ENCODE measurements around the gene NECAB2. TPM values are rescaled to one million over a fixed set of nuclear protein-coding genes. Genes with fewer than 3 reads are reported as not detected.

The NECAB2 gene
- total RNA-seq, 1 experiment from 2014 or later, result 0.81 TPM

DNA sequence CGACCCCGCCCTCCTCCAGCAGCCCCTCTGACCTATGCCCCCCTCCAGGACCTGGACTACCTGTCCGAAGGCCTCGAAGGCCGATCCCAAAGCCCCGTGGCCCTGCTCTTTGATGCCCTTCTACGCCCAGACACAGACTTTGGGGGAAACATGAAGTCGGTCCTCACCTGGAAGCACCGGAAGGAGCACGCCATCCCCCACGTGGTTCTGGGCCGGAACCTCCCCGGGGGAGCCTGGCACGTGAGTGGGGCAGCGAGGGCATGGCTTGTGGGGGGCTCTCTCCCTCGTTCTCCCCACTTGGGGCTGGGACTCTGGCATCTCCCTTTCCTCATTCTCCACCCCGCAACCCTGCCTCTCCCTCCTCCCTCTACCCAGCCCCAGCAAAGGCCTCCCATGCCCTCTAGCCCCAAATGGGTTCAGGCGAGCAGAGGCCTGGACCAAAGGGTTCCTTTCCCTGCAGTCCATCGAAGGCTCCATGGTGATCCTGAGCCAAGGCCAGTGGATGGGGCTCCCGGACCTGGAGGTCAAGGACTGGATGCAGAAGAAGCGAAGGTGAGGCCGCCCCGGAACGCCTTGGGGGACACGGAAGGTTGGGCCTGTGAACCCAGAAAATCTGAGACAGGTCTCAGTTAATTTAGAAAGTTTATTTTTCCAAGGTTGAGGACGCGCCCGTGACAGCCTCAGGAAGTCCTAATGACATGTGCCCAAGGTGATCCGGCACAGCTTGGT is 7.4 kb upstream of the NECAB2 start:
- in situ Hi-C loops (cut with HindIII; ENCODE audit: low pct_unique_long_range_greater_than_20kb, low sequenced_read_pairs), result no loop called here
- no peak for DNase-seq (ENCODE audit: low read depth)

- in situ Hi-C loops (cut with HindIII; ENCODE audit: low pct_unique_long_range_greater_than_20kb, low sequenced_read_pairs), result no loop called here
- no peak for DNase-seq (ENCODE audit: low read depth)
These were observed 6.5 kb upstream of the NECAB2 start for GRCh38 chr16:83961591-83961990.

DNA sequence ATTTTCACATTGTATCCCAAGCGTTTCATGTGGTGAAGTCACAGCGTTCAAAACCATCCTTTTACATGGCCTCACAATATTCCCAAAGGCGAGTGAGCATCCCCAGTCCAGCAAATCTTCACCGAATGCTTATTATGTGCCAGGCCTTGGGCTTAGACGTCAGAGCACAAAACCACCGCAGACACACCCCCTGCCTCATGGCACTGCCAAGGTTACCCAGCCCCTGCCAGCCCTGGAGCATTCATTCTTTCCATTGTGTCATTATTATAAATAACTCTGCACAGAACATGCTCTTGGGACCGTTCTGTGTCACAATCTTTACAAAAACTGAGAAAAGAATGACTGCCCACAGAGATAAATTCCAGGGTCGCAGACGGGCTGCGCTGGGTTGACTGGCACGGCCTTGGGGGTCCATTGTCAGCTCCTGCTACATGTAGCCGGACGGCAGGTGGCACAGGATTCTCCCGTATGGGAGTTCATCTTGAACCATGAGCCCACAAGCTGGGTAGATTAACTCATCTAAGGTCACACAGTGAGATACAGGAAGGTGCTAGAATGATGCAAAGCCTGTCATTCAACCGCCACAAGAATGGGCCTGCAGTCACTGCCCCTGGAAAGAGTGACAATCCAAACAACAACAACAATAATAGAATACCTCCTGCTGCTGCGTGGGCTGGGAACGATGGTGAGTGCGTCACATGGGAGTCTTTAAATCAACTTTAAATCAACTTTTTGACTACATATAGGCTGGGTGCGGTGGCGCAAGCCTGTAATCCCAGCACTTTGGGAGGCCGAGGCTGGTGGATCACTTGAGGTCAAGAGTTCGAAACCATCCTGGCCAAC is 4.5 kb upstream of the NECAB2 start:
- in situ Hi-C loops (cut with HindIII; ENCODE audit: low pct_unique_long_range_greater_than_20kb, low sequenced_read_pairs), result no loop called here

DNA sequence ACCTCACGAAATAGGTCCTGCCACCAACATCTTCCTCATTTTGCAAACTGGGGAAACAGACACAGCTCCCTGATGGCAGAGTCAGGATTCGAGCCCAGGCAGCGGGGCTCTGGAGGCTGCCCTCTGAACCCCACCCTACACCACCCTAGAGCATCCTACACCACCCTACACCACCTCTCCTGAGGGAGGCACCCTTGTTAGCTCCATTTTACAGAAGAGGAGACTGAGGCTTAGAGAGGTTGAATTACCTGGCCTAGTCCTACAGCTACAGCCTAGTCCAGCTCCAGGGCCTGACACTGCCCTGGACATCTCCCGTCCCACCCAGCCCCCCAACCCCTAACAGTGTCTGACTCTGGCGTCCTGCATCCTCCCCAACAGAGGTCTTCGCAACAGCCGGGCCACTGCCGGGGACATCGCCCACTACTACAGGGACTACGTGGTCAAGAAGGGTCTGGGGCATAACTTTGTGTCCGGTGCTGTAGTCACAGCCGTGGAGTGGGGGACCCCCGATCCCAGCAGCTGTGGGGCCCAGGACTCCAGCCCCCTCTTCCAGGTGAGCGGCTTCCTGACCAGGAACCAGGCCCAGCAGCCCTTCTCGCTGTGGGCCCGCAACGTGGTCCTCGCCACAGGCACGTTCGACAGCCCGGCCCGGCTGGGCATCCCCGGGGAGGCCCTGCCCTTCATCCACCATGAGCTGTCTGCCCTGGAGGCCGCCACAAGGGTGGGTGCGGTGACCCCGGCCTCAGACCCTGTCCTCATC is 3.2 kb upstream of the NECAB2 start:
- in situ Hi-C loops (cut with HindIII; ENCODE audit: low pct_unique_long_range_greater_than_20kb, low sequenced_read_pairs), result no loop called here
- no peak for DNase-seq (ENCODE audit: low read depth)

More for the DNA sequence above, 4.5 kb upstream of the NECAB2 start:
- DNase-seq (ENCODE audit: low read depth), result no peak

- DNase-seq (ENCODE audit: low read depth), result no peak
- in situ Hi-C loops (cut with HindIII; ENCODE audit: low pct_unique_long_range_greater_than_20kb, low sequenced_read_pairs), result no loop called here
These were observed 2.4 kb upstream of the NECAB2 start for GRCh38 chr16:83965444-83966152.

DNA sequence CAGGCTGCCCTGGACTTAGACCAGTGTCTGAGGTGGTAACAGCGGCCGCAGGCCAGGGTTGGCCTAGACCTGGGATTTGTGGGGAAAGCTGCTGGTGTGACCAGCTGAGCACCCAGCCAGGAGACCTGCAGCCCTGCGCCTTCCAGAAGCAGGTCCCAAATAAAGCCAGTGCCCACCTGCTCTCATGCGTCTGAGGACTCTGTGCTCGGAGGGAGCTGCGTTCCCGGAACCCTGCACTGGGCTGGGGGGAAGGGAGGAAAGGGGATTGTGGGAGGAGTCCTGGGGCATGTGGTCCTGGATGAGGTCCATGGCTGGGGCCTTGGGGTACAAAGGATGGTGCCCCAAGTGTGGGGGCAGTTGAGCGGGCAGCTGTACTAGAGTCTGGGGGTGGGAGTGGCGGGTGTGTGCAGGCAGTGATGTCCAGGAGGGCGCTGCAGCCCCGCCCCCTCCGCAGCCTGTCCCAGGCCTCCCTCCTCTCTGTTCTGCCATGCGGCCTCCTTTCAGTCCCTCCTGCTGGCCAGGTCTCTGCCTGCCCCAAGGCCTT is 1.8 kb upstream of the NECAB2 start:
- in situ Hi-C loops (cut with HindIII; ENCODE audit: low pct_unique_long_range_greater_than_20kb, low sequenced_read_pairs), result no loop called here
- DNase-seq (ENCODE audit: low read depth), result no peak

DNA sequence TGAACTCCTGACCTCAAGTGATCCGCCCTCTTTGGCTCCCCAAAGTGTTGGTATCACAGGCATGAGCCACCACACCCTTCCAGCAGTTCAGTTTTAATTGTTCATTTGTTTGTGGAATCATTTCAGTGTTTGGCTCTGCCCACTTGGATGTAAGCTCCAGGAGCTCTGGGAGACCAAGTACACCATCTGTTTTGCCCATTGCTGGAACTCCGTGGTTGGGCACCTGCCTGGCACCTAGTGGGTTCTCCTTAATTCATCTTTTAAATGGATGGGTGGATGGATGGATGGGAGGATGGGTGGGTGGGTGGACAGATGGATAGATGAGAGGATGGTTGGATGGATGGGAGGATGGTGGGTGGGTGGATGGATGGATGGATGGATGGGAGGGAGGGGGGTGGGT is 953 bp upstream of the NECAB2 start:
- in situ Hi-C loops (cut with HindIII; ENCODE audit: low pct_unique_long_range_greater_than_20kb, low sequenced_read_pairs), result no loop called here
- no peak for DNase-seq (ENCODE audit: low read depth)

DNA sequence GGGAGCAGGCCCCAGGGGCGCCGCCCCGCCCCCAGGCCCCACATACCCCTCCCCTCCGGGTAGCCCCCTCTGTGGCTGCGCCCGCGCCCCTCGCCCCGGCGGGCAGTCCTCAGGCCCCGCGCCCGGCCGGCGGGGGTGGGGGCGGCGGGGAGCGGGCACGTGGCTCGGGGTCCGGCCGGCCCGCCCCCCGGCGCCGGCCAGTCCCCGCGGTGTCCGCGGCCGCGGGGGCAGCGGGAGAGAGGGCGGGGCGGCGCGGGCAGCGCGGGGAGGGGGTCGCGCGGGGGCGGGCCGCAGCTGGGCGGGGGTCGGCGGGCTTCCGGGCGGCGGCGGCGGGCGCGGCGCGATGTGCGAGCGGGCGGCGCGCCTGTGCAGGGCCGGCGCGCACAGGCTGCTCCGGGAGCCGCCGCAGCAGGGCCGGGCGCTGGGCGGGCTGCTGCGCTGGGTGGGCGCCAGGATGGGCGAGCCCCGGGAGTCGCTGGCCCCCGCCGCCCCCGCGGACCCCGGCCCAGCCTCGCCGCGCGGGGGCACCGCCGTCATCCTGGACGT is 335 bp downstream of the NECAB2 start:
- in situ Hi-C loops (cut with HindIII; ENCODE audit: low pct_unique_long_range_greater_than_20kb, low sequenced_read_pairs), result no loop called here
- DNase-seq (ENCODE audit: low read depth), result no peak

- in situ Hi-C loops (cut with HindIII; ENCODE audit: low pct_unique_long_range_greater_than_20kb, low sequenced_read_pairs), result no loop called here
- no peak for DNase-seq (ENCODE audit: low read depth)
These were observed 1.0 kb downstream of the NECAB2 start for GRCh38 chr16:83968891-83969649.

GRCh38 chr16:83969771-83970429 is 1.9 kb downstream of the NECAB2 start:
- in situ Hi-C loops (cut with HindIII; ENCODE audit: low pct_unique_long_range_greater_than_20kb, low sequenced_read_pairs), result no loop called here
- no peak for DNase-seq (ENCODE audit: low read depth)

DNA sequence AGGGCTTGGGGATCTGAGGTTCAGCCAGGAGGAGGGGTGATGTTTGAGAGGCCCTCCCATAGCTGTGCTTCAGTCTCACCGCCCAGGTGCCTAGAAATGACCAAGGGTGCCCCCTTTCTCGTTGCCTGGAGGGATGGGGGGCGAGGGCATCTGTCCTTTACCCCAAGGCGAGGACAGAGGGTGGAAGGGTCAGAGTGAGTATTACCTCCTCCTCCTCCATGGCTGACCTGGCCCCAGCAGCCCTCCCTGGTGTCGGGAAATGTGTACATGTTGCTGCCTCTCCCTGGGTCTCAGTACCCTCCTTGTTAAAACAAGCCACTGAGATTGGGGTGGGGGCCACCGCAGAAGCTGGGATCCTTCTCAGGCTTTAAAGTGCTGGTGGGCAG is 2.4 kb downstream of the NECAB2 start:
- in situ Hi-C loops (cut with HindIII; ENCODE audit: low pct_unique_long_range_greater_than_20kb, low sequenced_read_pairs), result no loop called here
- no peak for DNase-seq (ENCODE audit: low read depth)

DNA sequence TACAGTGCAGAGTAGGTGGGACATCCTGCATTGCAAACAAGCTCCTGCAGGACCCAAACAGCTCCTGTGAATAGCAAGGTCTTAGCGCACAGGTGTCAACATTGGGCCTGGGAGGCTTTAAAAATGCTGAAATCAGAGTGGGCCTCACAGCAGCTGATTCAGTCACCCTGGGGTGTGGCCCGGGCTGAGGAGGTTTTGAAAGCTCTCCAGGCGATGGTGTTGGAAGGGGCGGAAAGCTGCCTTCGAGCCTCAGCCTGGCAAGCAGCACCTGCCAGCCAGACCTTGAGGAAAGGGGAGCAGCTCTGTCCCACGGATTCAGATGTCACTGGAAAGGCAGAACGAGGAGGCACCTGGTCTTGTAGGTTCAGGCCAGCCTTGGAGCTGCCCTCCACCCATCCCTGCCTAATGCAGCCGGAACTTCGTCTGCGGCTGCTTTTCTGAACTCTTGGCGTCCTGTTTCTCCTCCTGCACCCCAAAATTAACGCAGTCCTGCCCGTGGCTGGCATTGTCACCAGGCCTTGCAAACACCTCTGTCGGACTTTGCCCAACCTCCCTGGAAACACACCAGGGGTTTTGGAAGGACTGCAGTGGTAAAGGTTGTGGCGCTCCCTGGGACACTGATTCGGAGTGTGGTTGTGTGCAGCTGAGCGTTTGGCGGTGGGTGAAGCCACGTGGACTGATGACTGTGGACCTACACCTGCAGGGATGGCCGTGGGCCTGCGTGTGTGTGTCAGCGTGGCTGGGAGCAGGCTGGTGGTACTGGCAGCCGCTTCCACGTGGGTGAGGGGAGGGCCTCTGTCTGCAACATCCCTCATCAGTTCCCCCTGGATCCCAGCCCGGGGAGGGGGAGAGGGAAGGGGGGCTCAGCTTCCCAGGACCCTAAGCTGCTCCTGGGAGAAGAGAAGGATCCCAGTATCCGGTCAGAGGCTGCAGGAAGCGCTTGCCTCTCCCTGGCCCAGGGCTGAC is 3.4 kb downstream of the NECAB2 start:
- in situ Hi-C loops (cut with HindIII; ENCODE audit: low pct_unique_long_range_greater_than_20kb, low sequenced_read_pairs), result no loop called here
- no peak for DNase-seq (ENCODE audit: low read depth)

- in situ Hi-C loops (cut with HindIII; ENCODE audit: low pct_unique_long_range_greater_than_20kb, low sequenced_read_pairs), result no loop called here
- DNase-seq (ENCODE audit: low read depth), result no peak
These were observed 4.4 kb downstream of the NECAB2 start for GRCh38 chr16:83972256-83973008.

DNA sequence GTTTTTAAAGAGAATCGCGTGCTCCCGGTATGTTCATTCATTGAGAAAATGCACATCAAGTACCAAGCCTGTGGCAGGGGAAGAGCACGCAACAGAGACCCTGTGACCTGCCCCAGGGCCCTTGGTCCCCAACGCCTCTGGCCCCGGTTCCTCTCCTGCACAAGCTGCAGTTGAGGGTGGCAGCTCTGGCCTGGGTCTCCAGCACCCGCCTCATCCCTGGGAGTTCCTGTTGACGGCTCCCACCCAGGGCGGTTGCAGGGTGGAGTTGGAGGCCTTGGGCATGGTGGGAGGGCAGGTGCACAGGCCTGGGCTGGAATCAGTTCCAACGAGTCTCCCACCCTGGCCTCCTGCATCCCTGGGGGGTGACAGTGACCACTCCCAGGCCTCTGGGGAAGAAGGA is 5.0 kb downstream of the NECAB2 start:
- no peak for DNase-seq (ENCODE audit: low read depth)
- in situ Hi-C loops (cut with HindIII; ENCODE audit: low pct_unique_long_range_greater_than_20kb, low sequenced_read_pairs), result no loop called here

Data from Caki2 (cell line).